ENCODE data around the gene PER3.

The PER3 gene

GRCh38 chr1:7754234-7754633 is 29.9 kb upstream of the PER3 start:
- Histone ChIP-seq H3K4me3 (ENCODE audit: low read length) (no peak overlapping the region), H3K4me1 (ENCODE audit: control insufficient read depth, insufficient read depth, low read length) (no peaks in the 10 kb centered on the region; the same call in 1 of the 2 replicates), H3K27ac (ENCODE audit: low read length) (no peak overlapping the region), H3K36me3 (ENCODE audit: control insufficient read depth, insufficient read depth, low read length) (no peaks in the 10 kb centered on the region), H3K27me3 (ENCODE audit: control insufficient read depth, insufficient read depth, low read length) (no peaks in the 10 kb centered on the region), H3K9me3 (ENCODE audit: control insufficient read depth, insufficient read depth, low read length) (no peaks in the 10 kb centered on the region)
- no peak for DNase-seq (ENCODE audit: low read depth, low spot score)
- WGBS (ENCODE audit: insufficient coverage, insufficient read length): no CpG with 5 or more reads among the region's 3 CpGs

- H3K36me3 ChIP-seq (ENCODE audit: control insufficient read depth, insufficient read depth, low read length): no peaks in the 10 kb centered on the region
- 100% methylated on average over 1 of the region's 1 CpG for WGBS (ENCODE audit: insufficient coverage, insufficient read length)
- no peaks in the 10 kb centered on the region for H3K9me3 ChIP-seq (ENCODE audit: control insufficient read depth, insufficient read depth, low read length)
- no peaks in the 10 kb centered on the region for H3K27me3 ChIP-seq (ENCODE audit: control insufficient read depth, insufficient read depth, low read length)
- no peak overlapping the region for H3K27ac ChIP-seq (ENCODE audit: low read length)
- no peaks in the 10 kb centered on the region; the same call in 1 of the 2 replicates for H3K4me1 ChIP-seq (ENCODE audit: control insufficient read depth, insufficient read depth, low read length)
- H3K4me3 ChIP-seq (ENCODE audit: low read length): no peak overlapping the region
- DNase-seq (ENCODE audit: low read depth, low spot score): no peak
Observed at GRCh38 chr1:7755448-7755847, 28.6 kb upstream of the PER3 start.

DNA sequence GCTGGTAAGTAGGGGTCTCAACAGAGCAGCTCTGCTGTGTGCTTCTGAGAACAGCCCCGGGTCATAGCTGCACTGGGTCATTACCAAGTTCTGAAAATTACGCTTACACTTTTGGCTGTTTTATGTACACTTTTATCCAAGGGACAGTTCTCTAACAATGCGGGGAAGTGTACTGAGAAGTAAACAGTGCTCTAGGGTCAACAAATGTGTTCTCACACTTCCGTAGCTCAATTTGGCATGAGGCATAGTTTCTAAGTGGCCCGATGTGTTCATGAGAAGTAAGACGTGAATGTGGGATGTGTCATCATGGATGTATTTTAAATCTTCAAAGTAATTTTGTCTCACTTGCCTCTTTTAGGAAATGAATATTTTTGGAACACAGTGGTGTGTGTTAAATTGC is 23.8 kb upstream of the PER3 start:
- no peaks in the 10 kb centered on the region for H3K36me3 ChIP-seq (ENCODE audit: control insufficient read depth, insufficient read depth, low read length)
- no peaks in the 10 kb centered on the region for H3K27me3 ChIP-seq (ENCODE audit: control insufficient read depth, insufficient read depth, low read length)
- no peaks in the 10 kb centered on the region for H3K9me3 ChIP-seq (ENCODE audit: control insufficient read depth, insufficient read depth, low read length)
- DNase-seq (ENCODE audit: low read depth, low spot score): no peak
- H3K27ac ChIP-seq (ENCODE audit: low read length): no peak overlapping the region
- H3K4me1 ChIP-seq (ENCODE audit: control insufficient read depth, insufficient read depth, low read length): no peaks in the 10 kb centered on the region
- H3K4me3 ChIP-seq (ENCODE audit: low read length): no peak overlapping the region
- no CpG with 5 or more reads among the region's 6 CpGs for WGBS (ENCODE audit: insufficient coverage, insufficient read length)

- Histone ChIP-seq H3K27me3 (ENCODE audit: control insufficient read depth, insufficient read depth, low read length) (no peaks in the 10 kb centered on the region), H3K9me3 (ENCODE audit: control insufficient read depth, insufficient read depth, low read length) (no peaks in the 10 kb centered on the region), H3K4me1 (ENCODE audit: control insufficient read depth, insufficient read depth, low read length) (no peaks in the 10 kb centered on the region), H3K27ac (ENCODE audit: low read length) (no peak overlapping the region), H3K4me3 (ENCODE audit: low read length) (no peak overlapping the region), H3K36me3 (ENCODE audit: control insufficient read depth, insufficient read depth, low read length) (no peaks in the 10 kb centered on the region)
- WGBS (ENCODE audit: insufficient coverage, insufficient read length): no CpG with 5 or more reads among the region's 3 CpGs
- DNase-seq (ENCODE audit: low read depth, low spot score): no peak
Observed at GRCh38 chr1:7761103-7761502, 23.0 kb upstream of the PER3 start.

- no CpG with 5 or more reads among the region's 4 CpGs for WGBS (ENCODE audit: insufficient coverage, insufficient read length)
- no peak for DNase-seq (ENCODE audit: low read depth, low spot score)
- H3K4me1 ChIP-seq (ENCODE audit: control insufficient read depth, insufficient read depth, low read length): no peaks in the 10 kb centered on the region
- no peak overlapping the region for H3K4me3 ChIP-seq (ENCODE audit: low read length)
- H3K9me3 ChIP-seq (ENCODE audit: control insufficient read depth, insufficient read depth, low read length): no peaks in the 10 kb centered on the region
- no peaks in the 10 kb centered on the region for H3K27me3 ChIP-seq (ENCODE audit: control insufficient read depth, insufficient read depth, low read length)
- no peaks in the 10 kb centered on the region for H3K36me3 ChIP-seq (ENCODE audit: control insufficient read depth, insufficient read depth, low read length)
- H3K27ac ChIP-seq (ENCODE audit: low read length): no peak overlapping the region
Observed at GRCh38 chr1:7767176-7767575, 16.9 kb upstream of the PER3 start.

DNA sequence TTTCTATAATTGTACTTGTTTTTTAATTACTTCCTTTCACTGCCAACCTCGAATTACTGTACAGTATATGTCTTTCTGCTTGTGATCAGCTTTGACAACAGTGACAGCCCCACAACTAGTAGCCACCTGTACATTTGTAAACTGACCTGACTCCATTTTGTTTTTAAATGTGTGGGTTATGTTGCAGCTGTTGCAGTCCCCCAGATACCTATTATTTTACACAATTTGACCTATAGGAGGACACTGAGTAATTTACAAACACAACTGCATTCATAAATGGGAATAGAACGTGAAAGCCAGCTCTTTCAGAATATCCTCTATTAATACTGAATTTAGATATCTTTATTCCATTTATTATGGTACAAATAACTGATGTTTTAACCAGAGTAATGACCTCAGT is 15.5 kb upstream of the PER3 start:
- Histone ChIP-seq H3K27me3 (ENCODE audit: control insufficient read depth, insufficient read depth, low read length) (no peaks in the 10 kb centered on the region), H3K9me3 (ENCODE audit: control insufficient read depth, insufficient read depth, low read length) (no peaks in the 10 kb centered on the region), H3K27ac (ENCODE audit: low read length) (no peak overlapping the region), H3K36me3 (ENCODE audit: control insufficient read depth, insufficient read depth, low read length) (no peaks in the 10 kb centered on the region), H3K4me3 (ENCODE audit: low read length) (no peak overlapping the region), H3K4me1 (ENCODE audit: control insufficient read depth, insufficient read depth, low read length) (no peaks in the 10 kb centered on the region)
- no peak for DNase-seq (ENCODE audit: low read depth, low spot score)
- WGBS (ENCODE audit: insufficient coverage, insufficient read length): no CpG with 5 or more reads among the region's 2 CpGs

- Histone ChIP-seq H3K27me3 (ENCODE audit: control insufficient read depth, insufficient read depth, low read length) (no peaks in the 10 kb centered on the region), H3K27ac (ENCODE audit: low read length) (no peak overlapping the region), H3K9me3 (ENCODE audit: control insufficient read depth, insufficient read depth, low read length) (no peaks in the 10 kb centered on the region), H3K36me3 (ENCODE audit: control insufficient read depth, insufficient read depth, low read length) (no peaks in the 10 kb centered on the region), H3K4me1 (ENCODE audit: control insufficient read depth, insufficient read depth, low read length) (no peaks in the 10 kb centered on the region), H3K4me3 (ENCODE audit: low read length) (no peak overlapping the region)
- DNase-seq (ENCODE audit: low read depth, low spot score): no peak
- WGBS (ENCODE audit: insufficient coverage, insufficient read length): 100% methylated on average over 1 of the region's 12 CpGs
Observed at GRCh38 chr1:7769673-7770412, 14.2 kb upstream of the PER3 start.

- no peaks in the 10 kb centered on the region for H3K9me3 ChIP-seq (ENCODE audit: control insufficient read depth, insufficient read depth, low read length)
- no peak overlapping the region for H3K27ac ChIP-seq (ENCODE audit: low read length)
- no peaks in the 10 kb centered on the region for H3K36me3 ChIP-seq (ENCODE audit: control insufficient read depth, insufficient read depth, low read length)
- no peaks in the 10 kb centered on the region for H3K4me1 ChIP-seq (ENCODE audit: control insufficient read depth, insufficient read depth, low read length)
- no peak for DNase-seq (ENCODE audit: low read depth, low spot score)
- H3K4me3 ChIP-seq (ENCODE audit: low read length): peak overlapping the region; percentile 45; the same call in 1 of the 2 replicates
- no CpG with 5 or more reads among the region's 6 CpGs for WGBS (ENCODE audit: insufficient coverage, insufficient read length)
- no peaks in the 10 kb centered on the region for H3K27me3 ChIP-seq (ENCODE audit: control insufficient read depth, insufficient read depth, low read length)
Observed at GRCh38 chr1:7770669-7770996, 13.5 kb upstream of the PER3 start.

DNA sequence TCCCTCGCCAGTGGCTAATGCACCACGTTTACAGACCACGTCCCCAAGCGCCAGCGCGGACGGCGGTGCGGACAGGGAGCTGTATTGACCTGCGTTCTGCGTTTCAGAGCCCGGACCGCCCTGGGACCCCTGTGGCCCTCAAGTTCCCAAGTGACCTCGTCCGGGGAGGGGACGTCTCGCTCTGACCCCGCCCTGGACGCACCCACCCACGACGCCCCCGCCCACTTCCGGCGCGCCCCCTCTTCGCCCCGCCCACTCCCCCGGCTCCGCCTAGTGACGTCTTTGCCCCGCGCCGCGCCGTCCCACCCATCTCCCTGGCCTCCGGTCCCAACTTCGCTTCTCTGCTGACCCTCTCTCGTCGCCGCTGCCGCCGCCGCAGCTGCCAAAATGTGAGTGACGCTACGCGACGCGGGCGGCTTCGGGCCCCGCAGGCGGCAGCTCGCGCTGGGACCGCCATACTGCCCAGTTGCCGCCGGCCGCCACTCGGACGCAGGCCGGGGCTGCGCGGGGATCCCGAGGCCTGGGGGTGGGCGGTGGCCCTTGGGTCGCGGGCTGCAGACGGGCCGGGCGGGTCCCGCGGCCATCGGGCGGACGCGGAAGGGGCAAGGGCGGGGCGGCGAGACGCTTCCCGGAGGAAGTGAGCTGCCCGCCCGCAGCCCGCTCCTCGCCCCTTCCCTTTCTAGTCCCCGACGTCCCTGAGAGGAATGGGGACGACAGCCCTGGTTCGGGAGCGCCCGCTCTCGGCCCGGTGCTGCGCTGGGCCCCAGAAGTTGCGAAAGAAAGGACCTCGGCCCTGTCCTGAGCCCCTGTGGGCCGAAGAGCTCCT is 12.9 kb upstream of the PER3 start, which contains the start of gene VAMP3:
Gene VAMP3, plus strand, starts transcription at position 300 of the 826 bp plus-strand sequence. Its CDS starts 88 bp downstream, at position 388.
- H3K4me3 ChIP-seq (ENCODE audit: low read length): peak within 1 kb of the TSS; percentile 89
- H3K36me3 ChIP-seq (ENCODE audit: control insufficient read depth, insufficient read depth, low read length): no peaks in the 10 kb centered on the region
- DNase-seq (ENCODE audit: low read depth, low spot score): peak; percentile 33
- H3K9me3 ChIP-seq (ENCODE audit: control insufficient read depth, insufficient read depth, low read length): no peaks in the 10 kb centered on the region
- no peaks in the 10 kb centered on the region for H3K4me1 ChIP-seq (ENCODE audit: control insufficient read depth, insufficient read depth, low read length)
- no CpG with 5 or more reads among the region's 97 CpGs for WGBS (ENCODE audit: insufficient coverage, insufficient read length)
- no peaks in the 10 kb centered on the region for H3K27me3 ChIP-seq (ENCODE audit: control insufficient read depth, insufficient read depth, low read length)
- no peak within 1 kb of the TSS for H3K27ac ChIP-seq (ENCODE audit: low read length)

- H3K27ac ChIP-seq (ENCODE audit: low read length): no peak overlapping the region
- no peaks in the 10 kb centered on the region for H3K36me3 ChIP-seq (ENCODE audit: control insufficient read depth, insufficient read depth, low read length)
- DNase-seq (ENCODE audit: low read depth, low spot score): no peak
- peak overlapping the region; percentile 89 for H3K4me3 ChIP-seq (ENCODE audit: low read length)
- no peaks in the 10 kb centered on the region for H3K27me3 ChIP-seq (ENCODE audit: control insufficient read depth, insufficient read depth, low read length)
- no CpG with 5 or more reads among the region's 12 CpGs for WGBS (ENCODE audit: insufficient coverage, insufficient read length)
- no peaks in the 10 kb centered on the region for H3K9me3 ChIP-seq (ENCODE audit: control insufficient read depth, insufficient read depth, low read length)
- no peaks in the 10 kb centered on the region for H3K4me1 ChIP-seq (ENCODE audit: control insufficient read depth, insufficient read depth, low read length)
Observed at GRCh38 chr1:7771823-7772299, 12.2 kb upstream of the PER3 start.

Data from iPS DF 6.9 (cell line).